ENCODE data around the gene ANKRD40CL.

GRCh38 chr17:50785946-50786570 lies 18.7 kb upstream of the ANKRD40CL start:
- TF ChIP-seq CTCF (IDR thresholded peaks at IDR 0.05; ENCODE audit: low read depth, low read length): no peak
- TF ChIP-seq EZH2phosphoT487 (IDR thresholded peaks at IDR 0.05; ENCODE audit: low read depth): no peak

Data from OCI-LY3 (cell line).